IMR-90 (cell line): Measurements from ENCODE around the gene RNFT2.

Experiments used
- BHLHE40 ChIP-seq: fragments of 150-350 bp; IDR thresholded peaks from 2 replicates; pipeline ENCODE4 v1.6.1; 2016; ENCODE audit warnings: mild to moderate bottlenecking, low read depth, low read length
- CEBPB ChIP-seq: IDR thresholded peaks from 2 replicates; pipeline ENCODE4 v1.6.1; 2012; ENCODE audit warnings: low read depth, low read length, improper control_type of control experiment
- FOS ChIP-seq: fragments of 150-350 bp; IDR thresholded peaks from 2 replicates; pipeline ENCODE4 v1.6.1; 2016; ENCODE audit warnings: low read depth, low read length
- MAFK ChIP-seq: IDR thresholded peaks from 2 replicates; pipeline ENCODE4 v1.6.1; 2012; ENCODE audit warnings: low read depth, low read length, improper control_type of control experiment
- RAD21 ChIP-seq: IDR thresholded peaks from 2 replicates; pipeline ENCODE4 v1.6.1; 2012; ENCODE audit warnings: low read length, improper control_type of control experiment
- TF ChIP-seq, protein P1 (sequence below): conservative IDR thresholded peaks from 2 replicates; pipeline ENCODE4 v1.5.1; 2012; ENCODE audit warnings: mild to moderate bottlenecking, low read depth, low read length, improper control_type of control experiment

DNA sequence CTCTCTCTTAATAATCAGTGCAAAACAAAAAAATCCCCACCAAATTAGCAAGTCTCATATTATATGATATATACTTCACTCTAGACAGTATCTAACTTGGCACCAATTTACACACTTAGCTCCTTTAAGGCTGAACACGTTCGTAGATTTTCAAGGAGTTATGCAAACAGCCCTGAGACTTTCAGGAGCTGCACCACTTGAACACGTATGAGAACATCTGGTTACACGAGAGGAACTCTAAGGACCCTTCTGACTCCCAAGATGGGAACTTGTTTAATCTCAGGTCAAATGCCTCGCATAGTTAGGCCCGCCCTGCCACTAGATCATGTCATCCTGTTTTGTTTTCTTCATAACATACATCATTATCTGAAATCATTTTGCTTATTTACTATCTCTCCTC, 10.2 kb upstream of the RNFT2 start:
- TF ChIP-seq CEBPB (no peak), RAD21 (no peak), BHLHE40 (no peak), FOS (no peak), MAFK (no peak)
- TF ChIP-seq, protein P1, sequence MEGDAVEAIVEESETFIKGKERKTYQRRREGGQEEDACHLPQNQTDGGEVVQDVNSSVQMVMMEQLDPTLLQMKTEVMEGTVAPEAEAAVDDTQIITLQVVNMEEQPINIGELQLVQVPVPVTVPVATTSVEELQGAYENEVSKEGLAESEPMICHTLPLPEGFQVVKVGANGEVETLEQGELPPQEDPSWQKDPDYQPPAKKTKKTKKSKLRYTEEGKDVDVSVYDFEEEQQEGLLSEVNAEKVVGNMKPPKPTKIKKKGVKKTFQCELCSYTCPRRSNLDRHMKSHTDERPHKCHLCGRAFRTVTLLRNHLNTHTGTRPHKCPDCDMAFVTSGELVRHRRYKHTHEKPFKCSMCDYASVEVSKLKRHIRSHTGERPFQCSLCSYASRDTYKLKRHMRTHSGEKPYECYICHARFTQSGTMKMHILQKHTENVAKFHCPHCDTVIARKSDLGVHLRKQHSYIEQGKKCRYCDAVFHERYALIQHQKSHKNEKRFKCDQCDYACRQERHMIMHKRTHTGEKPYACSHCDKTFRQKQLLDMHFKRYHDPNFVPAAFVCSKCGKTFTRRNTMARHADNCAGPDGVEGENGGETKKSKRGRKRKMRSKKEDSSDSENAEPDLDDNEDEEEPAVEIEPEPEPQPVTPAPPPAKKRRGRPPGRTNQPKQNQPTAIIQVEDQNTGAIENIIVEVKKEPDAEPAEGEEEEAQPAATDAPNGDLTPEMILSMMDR: no peak
